CD14-positive monocyte (primary cell): ENCODE measurements around the gene RRN3. TPM values are rescaled to one million over a fixed set of nuclear protein-coding genes. Genes with fewer than 3 reads are reported as not detected.
"Not testable (repeated sequence)": the region's sequence is repeated elsewhere in the genome, so short reads cannot be mapped to it uniquely, and the experiment has no call there.

Experiments
- DNase-seq, 3 donors: peaks; one replicate each; pipeline ENCODE4 v3.0.0-alpha.2; 2011 to 2022
- H2AFZ ChIP-seq: 2 replicates; pipeline ENCODE4 v1.6.0; 2012; ENCODE audit warnings: mild to moderate bottlenecking, low read depth, low read length, inconsistent platforms; ENCODE audit not compliant: insufficient read depth, poor library complexity, severe bottlenecking
- H3K27ac ChIP-seq, 2 donors: 1 replicate in 1 of 2; 2 replicates in 1 of 2; pipeline ENCODE4 v1.5.1; 2012 to 2013; ENCODE audit warnings: low read length in 2 of 2, control low read depth in 1 of 2, inconsistent platforms in 1 of 2, low read depth in 1 of 2, mild to moderate bottlenecking in 1 of 2
- H3K27me3 ChIP-seq, 2 donors: one replicate each; pipeline versions ENCODE4 v1.6.0 to v1.6.1; 2011 to 2013; ENCODE audit warnings: low read length in 2 of 2; ENCODE audit not compliant: control insufficient read depth in 2 of 2, insufficient read depth in 2 of 2
- H3K36me3 ChIP-seq, 2 donors: replicated peaks in 1 of 2; 1 replicate in 1 of 2; 2 replicates in 1 of 2; pipeline versions ENCODE4 v1.5.1 to v1.6.1; 2012 to 2013; ENCODE audit warnings: low read length in 2 of 2, control low read depth in 1 of 2, inconsistent platforms in 1 of 2, mild to moderate bottlenecking in 1 of 2; ENCODE audit not compliant: insufficient read depth in 2 of 2, control insufficient read depth in 1 of 2
- H3K4me1 ChIP-seq, 2 donors: 1 replicate in 1 of 2; 2 replicates in 1 of 2; pipeline versions ENCODE4 v1.5.1 to v1.6.1; 2012 to 2013; ENCODE audit warnings: low read length in 2 of 2, control low read depth in 1 of 2, inconsistent platforms in 1 of 2, mild to moderate bottlenecking in 1 of 2, moderate library complexity in 1 of 2; ENCODE audit not compliant: insufficient read depth in 2 of 2, control insufficient read depth in 1 of 2
- H3K4me2 ChIP-seq: replicated peaks from 2 replicates; pipeline ENCODE3; 2012; ENCODE audit warnings: low read length, moderate library complexity, mild to moderate bottlenecking; ENCODE audit not compliant: poor library complexity, severe bottlenecking; ENCODE audit errors: extremely low read depth
- H3K4me3 ChIP-seq, 3 experiments: fragments of 200-600 bp in 1 of 3; sonication (generic) in 1 of 3; replicated peaks in 1 of 3; 1 replicate in 2 of 3; 2 replicates in 1 of 3; pipeline ENCODE4 v1.5.1; 2011 to 2013; ENCODE audit warnings: low read length in 3 of 3, mild to moderate bottlenecking in 3 of 3, control low read depth in 2 of 3, low read depth in 2 of 3, inconsistent platforms in 1 of 3, moderate library complexity in 1 of 3
- H3K79me2 ChIP-seq: 2 replicates; pipeline ENCODE4 v1.6.0; 2012; ENCODE audit warnings: mild to moderate bottlenecking, control low read depth, inconsistent platforms, low read length, moderate library complexity; ENCODE audit not compliant: insufficient read depth
- H3K9ac ChIP-seq: 2 replicates; pipeline ENCODE4 v1.6.0; 2017; ENCODE audit warnings: low read length, mild to moderate bottlenecking; ENCODE audit not compliant: insufficient read depth, poor library complexity, severe bottlenecking
- H3K9me3 ChIP-seq, 2 donors: replicated peaks in 1 of 2; 1 replicate in 1 of 2; 2 replicates in 1 of 2; pipeline versions ENCODE4 v1.5.1 to v1.6.1; 2012 to 2013; ENCODE audit warnings: low read length in 2 of 2, control low read depth in 1 of 2; ENCODE audit not compliant: control insufficient read depth in 1 of 2, insufficient read depth in 1 of 2
- H4K20me1 ChIP-seq: 2 replicates; pipeline ENCODE4 v1.6.0; 2012; ENCODE audit warnings: mild to moderate bottlenecking, low read length, control low read depth, moderate library complexity; ENCODE audit not compliant: insufficient read depth
- H3K27ac Mint-ChIP-seq, 7 donors: one replicate each; pipeline ENCODE4 v1.8.0; 2020; ENCODE audit warnings: mild to moderate bottlenecking in 7 of 7, mixed read lengths in 7 of 7, moderate library complexity in 6 of 7, inconsistent platforms in 2 of 7
- H3K27me3 Mint-ChIP-seq, 3 donors: one replicate each; pipeline ENCODE4 v1.8.0; 2021 to 2022; ENCODE audit warnings: low read depth in 3 of 3, mild to moderate bottlenecking in 3 of 3, mixed read lengths in 3 of 3, moderate library complexity in 3 of 3, inconsistent platforms in 1 of 3
- H3K36me3 Mint-ChIP-seq, 2 donors: one replicate each; pipeline ENCODE4 v1.8.0; 2020; ENCODE audit warnings: mixed read lengths in 2 of 2, inconsistent platforms in 1 of 2, mild to moderate bottlenecking in 1 of 2
- H3K4me1 Mint-ChIP-seq: one replicate; pipeline ENCODE4 v1.8.0; 2020; ENCODE audit warnings: mild to moderate bottlenecking, mixed read lengths
- H3K4me3 Mint-ChIP-seq, 2 donors: one replicate each; pipeline ENCODE4 v1.8.0; 2020; ENCODE audit warnings: mild to moderate bottlenecking in 2 of 2, mixed read lengths in 2 of 2, moderate library complexity in 1 of 2
- H3K9me3 Mint-ChIP-seq, 7 donors: one replicate each; pipeline ENCODE4 v1.8.0; 2020 to 2022; ENCODE audit warnings: mixed read lengths in 7 of 7, mild to moderate bottlenecking in 6 of 7, moderate library complexity in 6 of 7, inconsistent platforms in 2 of 7
- WGBS: methylation state at CpG from one replicate; pipeline ENCODE4 v1.1.5; 2013; ENCODE audit warnings: missing lambda C conversion rate; ENCODE audit not compliant: insufficient coverage; 5-methylcytosine and 5-hydroxymethylcytosine counted together
- intact Hi-C, 2 donors: fragments of 100-400 bp; cut with micrococcal nuclease; formaldehyde crosslinking; loops; one replicate each; pipeline versions ENCODE4 v1.15.0 to v1.15.1; 2023
- polyA plus RNA-seq, 3 donors: library from polyadenylated mRNA; depleted of rRNA in 1 of 3; unstranded in 2 of 3; stranded (reverse) in 1 of 3; fragments of 300-500 nt in 2 of 3; fragments of >200 nt in 1 of 3; fragmentation: Illumina TruSeq in 2 of 3; gene quantifications; 1 replicate in 2 of 3; 2 replicates in 1 of 3; pipeline ENCODE4 v1.2.3, GENCODE V29; 2012 to 2021
- TF ChIP-seq, protein P1 (sequence below): fragments of 200-600 bp; IDR thresholded peaks from one replicate; pipeline ENCODE4 v1.8.0; 2022; ENCODE audit warnings: antibody characterized with exemption, mild to moderate bottlenecking

The RRN3 gene
- polyA plus RNA-seq, 3 donors = 4.3 to 9.2 (median 9.1) TPM

GRCh38 chr16:15022194-15022593 is 71.9 kb downstream of the RRN3 start:
- TF ChIP-seq, protein P1, sequence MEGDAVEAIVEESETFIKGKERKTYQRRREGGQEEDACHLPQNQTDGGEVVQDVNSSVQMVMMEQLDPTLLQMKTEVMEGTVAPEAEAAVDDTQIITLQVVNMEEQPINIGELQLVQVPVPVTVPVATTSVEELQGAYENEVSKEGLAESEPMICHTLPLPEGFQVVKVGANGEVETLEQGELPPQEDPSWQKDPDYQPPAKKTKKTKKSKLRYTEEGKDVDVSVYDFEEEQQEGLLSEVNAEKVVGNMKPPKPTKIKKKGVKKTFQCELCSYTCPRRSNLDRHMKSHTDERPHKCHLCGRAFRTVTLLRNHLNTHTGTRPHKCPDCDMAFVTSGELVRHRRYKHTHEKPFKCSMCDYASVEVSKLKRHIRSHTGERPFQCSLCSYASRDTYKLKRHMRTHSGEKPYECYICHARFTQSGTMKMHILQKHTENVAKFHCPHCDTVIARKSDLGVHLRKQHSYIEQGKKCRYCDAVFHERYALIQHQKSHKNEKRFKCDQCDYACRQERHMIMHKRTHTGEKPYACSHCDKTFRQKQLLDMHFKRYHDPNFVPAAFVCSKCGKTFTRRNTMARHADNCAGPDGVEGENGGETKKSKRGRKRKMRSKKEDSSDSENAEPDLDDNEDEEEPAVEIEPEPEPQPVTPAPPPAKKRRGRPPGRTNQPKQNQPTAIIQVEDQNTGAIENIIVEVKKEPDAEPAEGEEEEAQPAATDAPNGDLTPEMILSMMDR = peak; percentile 35
- H3K27ac Mint-ChIP-seq = peak overlapping the region in 3 of 7 donors; percentile 41 to 67 (median 51)
- 34% methylated on average over 4 of the region's 4 CpGs for WGBS
- H3K4me1 ChIP-seq, H2AFZ ChIP-seq, H3K4me3 Mint-ChIP-seq, H3K79me2 ChIP-seq, H3K9ac ChIP-seq, H3K9me3 ChIP-seq, intact Hi-C loops, H3K27me3 Mint-ChIP-seq, H3K4me3 ChIP-seq, H3K4me1 Mint-ChIP-seq, H3K9me3 Mint-ChIP-seq, H3K27ac ChIP-seq, H3K4me2 ChIP-seq, H4K20me1 ChIP-seq, H3K27me3 ChIP-seq: not testable (repeated sequence)
- DNase-seq = peak in 1 of 3 donors; percentile 11
- peaks cover 84 to 97% of the 10 kb centered on the region in 2 donors for H3K36me3 Mint-ChIP-seq
- peaks cover 75 to 99% of the 10 kb centered on the region in 2 donors for H3K36me3 ChIP-seq

DNA sequence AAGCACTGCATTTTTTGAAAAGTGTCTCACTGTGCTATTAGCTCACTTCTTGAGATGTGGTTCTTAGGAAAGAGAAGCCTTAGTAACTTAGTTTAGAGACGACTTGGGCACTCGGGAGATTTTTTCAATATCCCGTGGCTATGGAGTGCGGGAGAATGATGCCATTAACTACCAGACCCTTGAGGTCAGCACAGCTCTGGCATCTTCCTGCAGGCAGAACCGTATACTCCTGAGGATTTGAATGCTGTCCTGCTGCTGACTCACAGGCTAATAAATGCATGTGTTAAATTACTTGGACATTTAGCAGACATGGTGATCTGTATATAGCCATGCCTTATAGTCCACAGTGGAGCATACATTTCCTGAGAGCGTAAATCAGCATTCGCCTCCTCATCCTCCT is 72.6 kb downstream of the RRN3 start:
- Mint-ChIP-seq H3K36me3 (peaks cover 84 to 97% of the 10 kb centered on the region in 2 donors), H3K27ac (peak overlapping the region in 1 of 7 donors; percentile 1)
- H3K27me3 Mint-ChIP-seq, H3K27ac ChIP-seq, H3K9ac ChIP-seq, H3K4me3 ChIP-seq, H3K4me1 ChIP-seq, H3K4me2 ChIP-seq, H3K27me3 ChIP-seq, H3K79me2 ChIP-seq, H3K9me3 ChIP-seq, H3K9me3 Mint-ChIP-seq, intact Hi-C loops, H3K4me1 Mint-ChIP-seq, H2AFZ ChIP-seq, DNase-seq, H4K20me1 ChIP-seq, H3K4me3 Mint-ChIP-seq: not testable (repeated sequence)
- peaks cover 78 to 99% of the 10 kb centered on the region in 2 donors for H3K36me3 ChIP-seq
- WGBS = 96% methylated on average over 6 of the region's 7 CpGs

DNA sequence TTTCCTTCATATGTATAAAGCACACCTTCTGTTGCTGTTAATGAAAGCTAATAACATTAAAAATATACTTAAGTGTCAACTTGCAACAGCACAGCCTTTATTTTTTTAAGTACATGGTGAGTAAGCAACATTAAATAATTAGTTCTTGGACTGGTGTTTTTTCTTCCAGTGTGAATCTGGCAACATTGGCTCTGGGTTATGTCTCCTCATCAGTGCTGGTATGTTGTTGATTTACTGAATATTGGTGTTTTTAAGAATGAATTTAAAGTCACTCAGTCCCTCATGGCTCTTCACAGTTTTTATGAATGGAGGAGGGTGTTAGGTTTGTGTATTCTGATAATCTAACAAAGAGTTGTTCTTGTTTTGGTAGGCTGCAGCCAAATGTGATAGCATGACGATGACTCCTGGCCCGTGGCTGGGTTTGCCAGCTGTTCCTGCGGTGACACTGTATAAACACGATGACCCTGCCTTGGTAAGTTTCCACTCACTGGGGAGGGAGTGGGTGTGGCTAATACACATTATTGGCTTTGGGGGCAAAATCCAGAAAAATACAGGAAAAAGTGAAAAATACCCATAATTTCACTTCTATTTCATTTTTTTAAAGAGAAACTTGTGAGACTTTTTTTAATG is 77.0 kb downstream of the RRN3 start:
- intact Hi-C loops, H3K4me2 ChIP-seq, H3K79me2 ChIP-seq, H3K4me1 ChIP-seq, DNase-seq, H3K27me3 ChIP-seq, H3K27me3 Mint-ChIP-seq, H3K9me3 Mint-ChIP-seq, H4K20me1 ChIP-seq, H3K4me3 Mint-ChIP-seq, H3K9me3 ChIP-seq, H2AFZ ChIP-seq, H3K4me3 ChIP-seq, H3K9ac ChIP-seq, H3K27ac ChIP-seq: not testable (repeated sequence)
- 79% methylated on average over 4 of the region's 4 CpGs for WGBS
- H3K36me3 ChIP-seq = peaks cover 55 to 78% of the 10 kb centered on the region in 2 donors
- Mint-ChIP-seq H3K27ac (peak overlapping the region in 2 of 7 donors; percentile 17 to 51), H3K4me1 (peaks cover 14% of the 10 kb centered on the region), H3K36me3 (peaks cover 65 to 94% of the 10 kb centered on the region in 2 donors)

DNA sequence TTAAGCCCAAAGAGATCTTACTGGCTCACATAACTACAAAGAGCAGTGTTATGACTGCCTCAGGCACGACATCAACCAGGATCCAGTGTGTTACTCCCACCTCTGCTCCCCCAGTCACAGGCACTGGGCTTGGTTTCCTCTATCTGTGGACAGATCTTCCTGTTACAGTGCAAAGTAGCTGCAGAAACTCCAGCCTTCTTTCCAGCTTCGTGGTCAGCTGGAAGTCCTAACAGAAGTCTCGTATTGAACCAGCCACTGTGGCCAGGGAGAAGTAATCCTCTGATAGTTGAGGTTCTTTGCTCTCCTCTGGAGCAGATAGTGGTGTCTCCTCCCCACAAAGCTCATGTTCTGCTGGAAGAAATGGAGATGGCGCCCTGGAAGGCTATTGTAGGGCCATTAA is 77.7 kb downstream of the RRN3 start:
- DNase-seq, H3K4me3 Mint-ChIP-seq, H3K79me2 ChIP-seq, H3K9me3 ChIP-seq, H3K9me3 Mint-ChIP-seq, intact Hi-C loops, H3K27me3 Mint-ChIP-seq, H4K20me1 ChIP-seq, H3K27me3 ChIP-seq, H3K9ac ChIP-seq, H3K4me1 ChIP-seq, H3K4me2 ChIP-seq, H3K4me3 ChIP-seq, H2AFZ ChIP-seq: not testable (repeated sequence)
- Histone ChIP-seq H3K27ac (peak overlapping the region in 1 of 2 donors; percentile 22), H3K36me3 (peaks cover 52 to 76% of the 10 kb centered on the region in 2 donors)
- Mint-ChIP-seq H3K27ac (peak overlapping the region in 6 of 7 donors; percentile 12 to 84 (median 48)), H3K4me1 (peaks cover 14% of the 10 kb centered on the region), H3K36me3 (peaks cover 64 to 94% of the 10 kb centered on the region in 2 donors)
- WGBS = 83% methylated on average over 1 of the region's 4 CpGs
